NCI-H82 (cell line): ENCODE results near the gene CLTA.
"Not testable (repeated sequence)": the region's sequence is repeated elsewhere in the genome, so short reads cannot be mapped to it uniquely, and the experiment has no call there.

Experiments used
- DNase-seq: peaks from one replicate; lab custom pipeline; 2025; lab: John Stamatoyannopoulos, UW

Gene CLTA

DNA sequence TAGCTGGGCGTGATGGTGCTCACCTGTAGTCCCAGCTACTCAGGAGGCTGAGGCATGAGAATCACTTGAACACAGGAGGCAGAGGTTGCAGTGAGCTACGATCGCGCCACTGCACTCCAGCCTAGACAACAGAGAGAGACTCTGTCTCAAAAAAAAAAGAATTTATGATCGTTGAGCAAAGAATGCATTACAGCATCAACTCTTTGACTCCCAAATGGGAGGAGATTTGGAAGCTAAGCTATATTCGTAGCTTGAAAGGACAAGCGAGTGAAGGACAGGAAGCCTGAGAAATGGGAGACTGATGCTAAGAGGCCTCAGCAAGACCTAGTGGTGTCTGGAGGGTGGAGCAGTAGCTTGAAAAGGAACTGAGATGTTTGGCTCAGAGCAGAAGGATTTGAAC is 31.8 kb upstream of the CLTA start:
- no peak for DNase-seq

- not testable (repeated sequence) for DNase-seq
Measured at GRCh38 chr9:36159509-36159908, 31.2 kb upstream of the CLTA start.

GRCh38 chr9:36160126-36160525 is 30.6 kb upstream of the CLTA start:
- DNase-seq = not testable (repeated sequence)

- DNase-seq = no peak
Measured at GRCh38 chr9:36161187-36161586, 29.5 kb upstream of the CLTA start.

GRCh38 chr9:36162211-36162738 is 28.4 kb upstream of the CLTA start:
- no peak for DNase-seq

- DNase-seq = peak; percentile 33
Measured at GRCh38 chr9:36163049-36163785, 27.5 kb upstream of the CLTA start.

DNA sequence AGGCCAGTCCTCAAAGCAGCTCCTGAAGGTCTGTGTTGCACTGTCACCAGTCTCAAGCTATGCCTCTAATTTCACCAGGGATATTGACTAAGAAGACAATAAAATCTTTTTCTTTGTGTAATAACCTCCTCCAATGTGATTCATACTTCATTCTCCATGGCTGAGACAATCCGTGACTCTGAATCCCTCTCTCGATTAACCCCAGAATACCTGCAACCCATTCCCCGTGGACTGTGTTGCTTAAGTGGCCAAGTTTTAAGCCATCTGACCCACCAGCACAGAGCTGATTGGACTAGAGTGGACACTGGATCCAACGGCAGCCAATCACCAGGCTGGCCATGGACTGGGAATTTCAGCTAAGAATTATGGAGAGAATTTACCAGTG is 26.9 kb upstream of the CLTA start:
- DNase-seq = no peak

DNA sequence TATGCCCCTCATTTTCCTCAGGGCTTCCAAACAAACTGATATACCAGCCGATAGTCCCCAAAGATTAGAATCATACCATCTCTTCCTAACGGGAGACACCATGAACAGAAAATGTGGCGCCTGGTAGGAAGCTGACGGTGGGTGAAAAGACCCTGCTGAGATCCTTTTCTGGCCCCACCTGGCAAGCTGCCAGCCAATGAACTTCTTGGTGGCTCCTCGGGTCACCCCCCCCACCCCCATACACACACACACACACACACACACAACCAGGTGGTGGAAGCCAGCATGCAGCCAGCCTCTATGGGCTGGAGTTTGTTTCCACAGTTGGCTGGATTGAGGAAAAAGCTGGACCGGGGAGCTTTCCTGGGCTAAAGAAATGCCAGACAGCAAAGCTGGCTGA is 26.3 kb upstream of the CLTA start:
- no peak for DNase-seq

- peak; percentile 29 for DNase-seq
Measured at GRCh38 chr9:36164989-36165388, 25.7 kb upstream of the CLTA start.

DNA sequence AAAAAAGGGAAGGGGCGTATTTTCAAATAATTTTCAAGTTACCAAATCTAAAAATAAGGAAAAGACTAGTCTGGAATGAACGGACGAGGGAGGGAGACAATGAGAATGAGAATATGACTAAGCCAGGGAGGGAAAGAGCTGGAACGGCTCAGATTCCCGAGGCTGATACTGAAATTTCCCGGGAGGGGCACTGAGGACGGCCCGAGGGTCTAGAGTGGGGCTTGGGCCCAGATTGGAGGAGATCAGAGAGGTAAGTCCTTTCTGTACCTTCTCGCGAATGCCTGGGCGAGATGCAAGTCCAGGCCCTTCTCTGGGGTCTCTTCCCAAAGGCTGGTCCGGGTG is 24.9 kb upstream of the CLTA start:
- peak; percentile 31 for DNase-seq

DNA sequence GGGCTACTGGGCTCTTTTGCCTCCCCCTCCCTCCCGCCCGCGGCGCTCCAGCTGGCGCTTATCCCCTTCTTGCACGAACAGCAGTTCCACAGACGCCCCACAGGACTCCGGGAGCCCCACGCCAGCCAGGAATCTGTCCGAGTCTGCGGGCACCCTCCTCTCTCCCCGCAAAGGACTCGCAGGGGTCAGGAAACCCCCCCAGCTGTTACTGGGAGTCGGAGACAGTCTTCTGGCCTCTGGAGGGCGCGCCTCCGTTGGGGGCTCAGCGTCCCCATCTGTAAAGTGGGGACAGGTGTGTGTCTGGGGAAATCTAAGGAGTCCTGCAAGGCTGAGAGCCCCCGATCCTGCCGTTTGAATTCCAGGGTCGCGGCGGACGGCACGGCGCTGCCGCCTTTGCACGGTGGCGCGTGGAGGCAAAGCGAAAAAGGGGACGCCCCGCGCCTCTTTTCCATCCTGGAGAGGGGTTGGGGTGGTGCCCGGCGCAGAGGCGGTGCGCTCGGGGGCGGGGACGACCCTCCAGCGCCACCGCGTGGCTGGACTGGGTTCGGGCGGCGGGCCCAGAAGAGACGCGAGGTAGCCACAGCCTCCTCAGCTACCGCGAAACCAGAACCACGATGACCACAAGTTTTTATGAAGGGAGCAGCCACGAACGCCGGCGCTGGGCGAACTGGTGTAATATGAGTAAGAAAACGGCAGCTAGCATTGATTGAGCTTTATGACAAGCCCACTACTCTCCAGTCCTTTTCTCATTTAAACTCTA is 24.4 kb upstream of the CLTA start:
- peak; percentile 75 for DNase-seq

GRCh38 chr9:36169166-36169565 is 21.6 kb upstream of the CLTA start, which contains the start of gene CCIN:
TSS of gene CCIN (plus strand) at chr9:36169388. CDS start at chr9:36169503, 115 bp downstream.
- no peak for DNase-seq

GRCh38 chr9:36169708-36170107 is 21.0 kb upstream of the CLTA start:
- DNase-seq = no peak

GRCh38 chr9:36170531-36170930 is 20.2 kb upstream of the CLTA start:
- no peak for DNase-seq

- DNase-seq = no peak
Measured at GRCh38 chr9:36173861-36174260, 16.9 kb upstream of the CLTA start.

GRCh38 chr9:36174271-36174670 is 16.4 kb upstream of the CLTA start:
- DNase-seq = no peak

GRCh38 chr9:36174731-36175130 is 16.0 kb upstream of the CLTA start:
- no peak for DNase-seq

DNA sequence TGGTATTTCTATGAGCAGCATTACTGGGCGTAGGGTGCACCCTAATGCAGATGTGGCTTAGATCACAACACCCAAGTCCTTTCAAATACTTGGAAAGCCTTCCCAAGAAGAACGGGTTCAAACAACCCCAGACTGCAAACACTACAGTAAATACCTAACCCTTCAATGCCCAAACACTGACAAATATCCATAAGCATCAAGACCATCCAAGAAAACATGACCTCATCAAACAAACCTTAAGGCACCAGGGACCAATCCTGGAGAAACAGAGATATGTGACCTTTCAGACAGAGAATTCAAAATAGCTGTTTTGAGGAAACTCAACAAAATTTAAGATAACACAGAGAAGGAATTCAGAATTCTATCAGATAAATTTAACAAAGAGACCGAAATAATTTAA is 15.5 kb upstream of the CLTA start:
- not testable (repeated sequence) for DNase-seq

DNA sequence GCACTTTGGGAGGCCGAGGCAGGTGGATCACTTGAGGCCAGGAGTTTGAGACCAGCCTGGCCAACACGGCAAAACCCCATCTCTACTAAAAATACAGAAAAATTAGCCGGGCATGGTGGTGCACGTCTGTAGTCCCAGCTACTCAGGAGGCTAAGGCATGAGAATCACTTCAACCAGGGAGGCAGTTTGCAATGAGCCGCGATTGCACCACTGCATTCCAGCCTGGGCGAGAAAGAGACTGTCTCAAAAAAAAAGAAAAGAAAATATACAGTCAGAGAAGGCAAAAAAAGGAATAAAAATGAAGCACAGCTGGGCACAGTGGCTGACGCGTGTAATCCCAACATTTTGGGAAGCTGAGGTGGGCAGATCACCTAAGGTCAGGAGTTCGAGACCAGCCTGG is 14.2 kb upstream of the CLTA start:
- not testable (repeated sequence) for DNase-seq

DNA sequence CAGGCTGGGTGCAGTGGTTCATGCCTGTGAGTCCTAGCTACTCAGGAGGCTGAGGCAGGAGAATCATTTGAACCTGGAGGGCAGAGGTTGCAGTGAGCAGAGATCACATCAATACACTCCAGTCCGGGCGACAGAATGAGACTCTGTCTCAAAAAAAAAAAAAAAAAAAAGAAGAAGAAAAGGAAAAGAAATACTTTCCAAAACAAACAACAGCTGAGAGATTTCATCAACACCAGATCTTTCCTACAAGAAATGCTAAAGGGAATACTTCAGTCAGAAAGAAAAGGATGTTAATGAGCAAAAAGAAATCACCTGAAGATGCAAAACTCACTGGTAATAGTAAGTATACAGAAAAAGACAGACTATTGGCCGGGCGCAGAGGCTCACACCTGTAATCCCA is 13.2 kb upstream of the CLTA start:
- no peak for DNase-seq

- not testable (repeated sequence) for DNase-seq
Measured at GRCh38 chr9:36180243-36180642, 10.5 kb upstream of the CLTA start.

DNA sequence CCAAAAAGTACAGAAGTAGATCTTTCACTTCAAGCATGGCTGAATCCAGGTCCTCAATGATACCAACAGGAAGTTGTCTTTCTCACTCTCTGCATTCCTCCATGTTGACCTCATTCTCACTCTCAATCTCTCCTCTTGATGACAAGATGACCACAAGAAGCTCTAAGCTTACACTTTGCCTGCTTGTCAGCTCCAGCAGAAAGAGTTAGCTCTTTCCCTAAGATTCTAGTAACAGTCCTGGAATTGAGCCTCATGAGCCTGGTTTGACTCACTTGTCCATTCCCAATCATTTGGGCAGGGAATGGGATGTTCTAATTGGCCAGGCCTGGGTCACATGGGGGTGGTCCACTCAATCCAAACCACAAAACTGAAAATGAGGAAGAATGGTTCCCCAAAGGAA is 3.3 kb upstream of the CLTA start:
- DNase-seq = no peak

GRCh38 chr9:36188212-36188611 is 2.5 kb upstream of the CLTA start:
- DNase-seq = no peak
